ENCODE measurements around the gene AKAP1.

Gene AKAP1

DNA sequence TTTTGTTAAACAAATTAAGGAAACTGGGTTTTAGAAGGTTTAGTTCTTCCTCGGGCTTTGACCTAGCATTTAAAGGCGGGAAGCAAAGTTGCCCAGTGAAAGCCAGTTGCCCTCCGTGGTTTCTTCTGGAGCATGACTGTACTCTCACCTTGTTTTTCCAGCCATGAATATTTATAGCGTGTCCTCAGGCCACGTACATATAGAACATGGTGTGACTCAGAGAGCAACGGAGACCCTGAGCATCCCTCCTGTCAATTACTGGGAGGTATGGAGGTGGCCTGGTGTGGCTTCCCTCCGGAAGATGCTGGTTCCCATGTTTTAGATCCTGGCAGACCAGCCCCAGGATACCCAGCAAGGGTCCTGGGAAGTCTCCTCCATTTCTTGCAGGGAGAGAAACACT is 48.4 kb downstream of the AKAP1 start:
- no peak for DNase-seq (ENCODE audit: low read depth)

DNA sequence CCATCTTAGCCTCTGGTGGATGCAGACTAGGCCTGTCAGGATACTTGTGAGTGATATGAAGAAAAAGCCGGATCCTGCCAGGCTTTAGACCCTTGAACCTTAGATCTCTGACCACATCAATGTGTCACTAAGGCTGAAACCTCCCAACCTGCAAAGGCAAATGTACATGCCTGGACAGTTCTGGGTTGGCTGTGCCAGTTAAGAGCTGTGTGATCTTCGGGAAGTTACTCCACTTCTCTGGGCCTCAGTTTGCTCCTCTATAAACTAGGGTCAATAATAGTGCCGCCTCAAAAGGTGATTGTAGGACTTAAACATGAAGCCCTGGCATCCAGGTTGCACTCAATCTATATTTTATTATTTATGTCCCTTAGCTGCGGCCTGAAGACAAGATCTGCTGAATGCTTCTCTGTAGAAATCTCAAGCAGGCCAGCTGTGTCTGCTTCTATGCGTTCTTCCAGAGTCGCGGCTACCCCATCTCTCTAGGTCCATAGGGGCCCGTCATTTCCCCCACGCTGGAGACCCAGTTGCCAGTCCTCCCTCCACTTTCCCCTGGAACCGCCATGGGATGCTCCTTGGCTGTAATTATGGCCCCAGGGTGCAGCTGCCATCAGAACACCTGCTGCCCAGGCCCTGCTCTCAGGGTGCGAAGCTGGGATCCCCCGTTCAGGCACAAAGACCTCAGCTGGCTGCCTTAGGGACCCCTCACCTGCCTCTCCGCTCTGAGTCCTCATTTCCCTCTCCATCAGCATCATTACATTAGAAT is 50.2 kb downstream of the AKAP1 start:
- DNase-seq (ENCODE audit: low read depth), result no peak

DNA sequence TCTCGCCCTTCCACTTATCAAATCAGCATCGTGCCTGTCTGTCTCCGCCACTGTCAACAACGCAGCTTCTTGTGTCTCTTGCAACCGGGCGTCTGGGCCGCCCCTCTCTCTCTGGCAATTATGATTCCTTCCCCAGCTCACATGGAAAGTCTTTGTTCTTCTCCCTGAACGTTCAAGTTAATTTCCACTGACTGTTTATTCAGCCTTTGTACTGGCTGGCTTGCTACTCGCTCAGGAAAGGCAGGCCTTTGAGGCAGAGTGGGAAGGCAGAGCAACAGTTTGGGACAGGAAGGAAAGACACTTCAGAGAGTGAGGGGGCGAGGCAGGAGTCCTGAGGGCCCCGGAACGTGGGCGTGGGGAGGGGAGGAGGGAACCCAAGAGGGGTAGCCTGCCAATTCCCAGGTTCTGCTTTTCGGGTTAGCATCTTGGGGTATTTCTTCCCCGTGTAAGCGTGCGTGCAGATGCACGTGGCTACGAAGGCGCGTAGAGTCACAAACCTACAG is 50.8 kb downstream of the AKAP1 start:
- no peak for DNase-seq (ENCODE audit: low read depth)

DNA sequence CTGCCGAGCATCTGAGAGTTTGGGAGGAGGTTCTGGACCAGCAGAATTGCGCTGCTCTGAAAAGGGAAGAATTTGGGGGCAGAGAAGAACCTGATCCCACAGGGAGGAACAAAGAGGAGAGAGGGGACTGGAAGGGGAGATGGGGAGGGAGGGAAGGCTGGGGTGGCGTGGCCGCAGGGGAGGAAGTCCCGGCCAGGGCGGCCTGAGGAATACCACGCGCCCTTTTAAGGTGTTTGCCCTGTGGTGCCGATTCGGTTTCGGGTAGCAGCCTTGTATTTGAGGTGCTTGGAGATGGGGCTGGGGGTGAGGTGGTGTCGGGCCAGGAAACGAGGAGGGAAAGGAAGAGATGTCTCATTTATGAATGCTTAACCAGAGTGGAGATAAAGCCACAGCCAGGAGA is 51.3 kb downstream of the AKAP1 start:
- DNase-seq (ENCODE audit: low read depth), result no peak

DNA sequence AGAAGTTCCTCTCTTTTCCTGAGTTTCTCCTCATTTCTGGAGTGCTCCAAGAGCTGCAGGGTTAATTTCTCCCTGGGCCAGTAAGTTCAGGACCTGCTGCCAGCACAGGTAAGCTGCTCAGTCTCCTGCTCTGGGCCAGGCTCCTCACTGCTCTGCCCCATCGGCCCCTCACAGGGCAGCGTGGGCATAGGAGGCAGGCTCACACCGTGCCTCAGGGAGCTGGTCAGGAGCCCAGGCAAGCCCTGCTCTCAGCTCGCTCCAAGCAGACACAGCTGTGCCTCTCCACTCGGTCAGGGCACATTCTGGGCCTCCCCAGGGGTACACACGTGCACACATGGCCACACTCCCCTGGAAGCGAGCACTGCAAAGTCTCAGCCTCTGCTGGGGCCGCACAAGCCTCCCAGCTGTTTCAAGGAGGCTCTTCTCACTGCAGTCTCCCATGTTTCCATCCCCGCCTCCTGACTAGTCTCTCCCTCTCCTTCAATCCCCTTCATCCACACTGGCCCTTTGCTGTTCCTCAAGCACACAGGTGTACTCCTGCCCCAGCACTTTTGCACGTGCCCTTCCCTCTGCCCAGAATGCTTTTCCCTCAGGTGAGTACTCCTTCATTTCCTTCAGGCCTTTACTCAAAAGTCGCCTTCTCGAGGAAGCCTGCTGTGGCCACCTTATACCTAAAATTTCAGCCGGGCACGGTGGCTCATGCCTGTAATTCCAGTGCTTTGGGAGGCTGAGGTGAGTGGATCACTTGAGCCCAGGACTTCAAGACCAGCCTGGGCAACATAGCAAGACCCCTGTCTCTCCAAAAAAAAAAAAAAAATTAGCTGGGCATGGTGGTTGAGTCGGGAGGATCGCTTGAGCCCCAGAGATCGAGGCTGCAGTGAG is 53.2 kb downstream of the AKAP1 start:
- DNase-seq (ENCODE audit: low read depth), result no peak

DNA sequence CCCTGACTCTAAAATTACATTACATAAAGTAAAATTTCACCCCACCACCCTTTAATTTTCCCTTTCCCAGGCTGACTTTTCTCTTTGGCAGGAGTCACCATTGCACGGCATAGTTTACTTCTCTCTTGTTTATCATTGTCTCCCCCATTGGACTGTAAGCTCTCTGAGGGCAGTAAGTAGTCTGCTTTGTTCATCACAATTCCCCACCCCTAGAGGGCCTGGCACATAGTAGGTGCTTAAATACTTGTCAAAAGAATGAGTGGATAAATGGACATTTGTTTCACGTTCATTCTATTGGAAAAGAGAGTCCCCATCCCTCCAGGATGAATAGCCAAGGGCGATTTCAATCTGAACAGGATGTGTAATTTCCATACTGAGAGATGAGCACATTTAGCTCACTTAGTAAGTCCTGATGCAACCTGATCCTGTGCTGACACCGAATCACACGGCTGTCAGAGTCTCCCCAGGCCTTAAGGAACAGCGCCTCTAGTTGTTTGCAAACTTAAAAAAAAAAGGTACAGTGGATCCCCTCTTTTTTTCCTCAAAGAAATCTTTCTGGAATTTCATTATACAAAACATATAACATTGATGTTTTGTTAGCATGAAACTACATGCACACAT is 54.0 kb downstream of the AKAP1 start:
- no peak for DNase-seq (ENCODE audit: low read depth)

DNA sequence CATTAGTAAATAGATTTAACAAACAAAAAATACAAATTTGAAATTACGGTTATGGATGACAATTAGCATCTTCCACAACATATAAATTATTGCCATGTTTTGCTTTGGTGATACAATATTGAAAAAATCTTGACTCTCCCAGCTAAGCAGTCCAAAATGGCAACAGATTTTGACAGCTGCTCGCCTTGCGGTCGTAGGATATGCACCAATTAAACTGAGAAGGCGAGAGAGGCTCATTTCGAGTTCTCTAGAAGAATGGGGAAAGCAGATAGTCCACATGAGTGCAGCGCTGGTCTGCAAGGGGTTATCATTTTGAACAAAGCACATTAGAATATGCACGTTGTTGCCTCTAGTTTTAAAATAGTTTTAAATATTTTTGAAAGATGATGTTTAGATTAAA is 55.3 kb downstream of the AKAP1 start:
- DNase-seq (ENCODE audit: low read depth), result no peak

DNA sequence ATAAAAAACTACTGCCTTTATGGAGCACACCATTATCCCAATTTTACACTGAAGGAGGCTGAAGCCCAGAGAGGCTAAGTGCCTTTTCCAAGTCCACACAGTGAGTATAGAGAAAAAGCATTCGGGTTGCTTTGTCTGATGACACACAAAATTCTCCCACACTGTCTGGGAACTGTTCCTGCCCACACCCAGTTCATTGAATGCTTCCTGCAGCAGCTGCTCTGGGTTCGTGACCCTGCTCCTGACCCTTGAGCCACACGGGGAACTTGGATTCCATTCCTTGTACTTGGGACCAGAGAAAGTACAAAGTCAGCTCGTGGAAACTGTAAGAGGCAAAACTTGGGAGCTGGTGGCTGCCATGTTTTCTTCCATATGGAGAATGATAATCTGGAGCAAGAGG is 57.9 kb downstream of the AKAP1 start:
- no peak for DNase-seq (ENCODE audit: low read depth)

DNA sequence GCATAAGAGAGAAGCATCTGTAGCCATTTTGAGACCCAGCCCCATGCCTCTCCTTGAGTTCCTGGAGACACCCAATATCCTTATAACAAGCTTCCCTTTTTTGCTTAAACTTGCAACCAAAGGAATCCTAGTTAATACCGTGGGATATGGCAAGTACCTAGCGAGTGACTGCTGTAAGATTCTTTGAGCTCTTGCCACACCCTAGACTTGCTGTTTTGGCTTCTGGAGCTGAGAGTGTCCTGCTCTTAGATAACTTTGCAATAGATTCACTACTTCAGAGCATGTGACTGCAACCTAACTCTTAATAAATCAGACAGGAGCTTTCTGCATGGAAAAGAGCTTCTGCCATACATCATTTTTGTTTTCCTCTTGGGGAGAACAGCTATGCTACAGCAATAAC is 58.3 kb downstream of the AKAP1 start:
- no peak for DNase-seq (ENCODE audit: low read depth)

DNA sequence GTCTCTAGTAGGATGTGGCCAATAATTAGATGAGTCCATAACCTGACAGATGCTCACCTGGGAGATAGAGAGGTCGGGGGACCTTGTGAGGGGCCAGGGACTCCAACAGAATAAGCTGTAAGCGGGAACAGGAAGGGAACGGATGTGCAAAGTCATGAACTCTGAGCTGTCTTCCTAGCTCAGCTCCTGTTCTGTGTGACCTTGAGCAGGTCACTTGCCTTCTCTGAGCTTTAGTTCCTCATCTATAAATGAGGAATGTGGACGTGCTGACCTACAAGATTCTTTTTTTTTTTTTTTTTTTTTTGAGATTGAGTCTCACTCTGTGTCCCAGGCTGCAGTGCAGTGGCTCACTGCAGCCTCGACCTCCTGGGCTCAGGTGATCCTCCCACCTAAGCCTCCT is 58.9 kb downstream of the AKAP1 start:
- no peak for DNase-seq (ENCODE audit: low read depth)

DNA sequence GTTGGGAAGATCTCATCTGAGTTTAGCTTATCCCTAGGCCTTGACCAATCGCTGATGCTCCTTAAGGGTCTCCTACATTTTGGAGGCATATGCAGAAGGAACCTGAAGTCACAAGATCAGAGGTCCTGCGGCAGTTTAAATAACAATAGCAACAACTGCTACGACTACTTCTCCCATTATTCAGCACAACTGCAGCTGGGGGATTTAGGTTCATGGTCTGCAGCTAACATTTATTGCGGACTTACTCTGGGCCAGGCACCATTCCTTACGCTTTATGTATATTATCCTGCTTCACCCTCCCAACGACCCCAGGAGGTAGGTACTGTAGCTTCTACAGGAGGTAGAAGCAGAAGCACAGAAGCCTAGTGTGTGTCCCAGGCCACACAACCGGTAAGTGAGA is 59.5 kb downstream of the AKAP1 start:
- no peak for DNase-seq (ENCODE audit: low read depth)

DNA sequence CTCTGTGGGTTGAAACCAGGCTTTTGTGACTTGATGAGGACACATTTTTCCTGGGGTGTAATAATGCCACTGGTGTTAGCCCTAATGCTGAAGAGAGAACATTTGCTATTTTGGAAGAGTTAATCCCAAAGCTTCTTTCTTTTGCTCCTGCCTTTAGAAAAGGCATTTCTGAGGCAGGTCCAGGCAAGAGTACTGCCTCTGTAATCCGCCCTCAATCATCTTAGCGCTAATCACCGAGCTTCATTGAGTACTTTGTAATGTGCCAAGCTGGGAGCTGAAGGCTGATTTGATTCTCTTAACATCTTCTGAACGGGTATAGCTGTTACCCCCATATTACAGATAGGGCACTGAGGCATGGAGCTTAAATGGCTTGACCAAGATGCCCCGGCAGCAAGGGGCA is 60.3 kb downstream of the AKAP1 start:
- no peak for DNase-seq (ENCODE audit: low read depth)

DNA sequence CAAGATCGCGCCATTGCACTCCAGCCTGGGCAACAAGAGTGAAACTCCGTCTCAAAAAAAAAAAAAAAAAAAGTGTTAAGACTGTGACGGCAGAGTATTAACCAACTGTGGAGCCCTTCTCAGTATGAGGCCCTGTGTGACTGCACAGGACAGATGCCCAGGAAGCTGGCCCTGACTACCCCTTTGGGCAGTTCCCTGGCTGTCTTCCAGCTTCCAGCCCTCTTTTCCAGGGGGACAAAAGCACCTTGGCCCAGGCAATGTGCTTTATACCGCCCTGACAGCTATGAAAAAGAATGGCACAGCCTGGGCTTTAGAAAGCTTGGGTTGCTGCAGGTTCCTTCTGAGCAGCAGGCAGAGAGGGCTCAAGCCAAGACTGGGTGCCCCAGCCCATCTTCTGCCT is 61.2 kb downstream of the AKAP1 start:
- DNase-seq (ENCODE audit: low read depth), result no peak

DNA sequence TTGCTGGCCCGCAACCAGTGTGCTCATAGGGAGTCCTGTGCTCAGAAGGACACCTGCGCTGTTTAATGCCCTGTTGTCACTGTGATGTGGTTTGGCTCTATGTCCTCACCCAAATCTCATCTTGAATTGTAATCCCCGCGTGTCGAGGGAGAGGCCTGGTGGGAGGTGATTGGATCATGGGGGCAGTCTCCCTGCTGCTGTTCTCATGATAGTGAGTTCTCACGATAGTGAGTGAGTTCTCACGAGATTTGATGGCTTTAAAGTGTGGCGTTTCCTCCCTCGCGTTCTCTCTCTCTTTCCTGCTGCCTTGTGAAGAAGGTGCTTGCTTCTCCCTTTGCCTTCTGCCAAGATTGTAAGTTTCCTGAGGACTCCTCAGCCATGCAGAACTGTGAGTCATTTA is 66.8 kb downstream of the AKAP1 start:
- no peak for DNase-seq (ENCODE audit: low read depth)

DNA sequence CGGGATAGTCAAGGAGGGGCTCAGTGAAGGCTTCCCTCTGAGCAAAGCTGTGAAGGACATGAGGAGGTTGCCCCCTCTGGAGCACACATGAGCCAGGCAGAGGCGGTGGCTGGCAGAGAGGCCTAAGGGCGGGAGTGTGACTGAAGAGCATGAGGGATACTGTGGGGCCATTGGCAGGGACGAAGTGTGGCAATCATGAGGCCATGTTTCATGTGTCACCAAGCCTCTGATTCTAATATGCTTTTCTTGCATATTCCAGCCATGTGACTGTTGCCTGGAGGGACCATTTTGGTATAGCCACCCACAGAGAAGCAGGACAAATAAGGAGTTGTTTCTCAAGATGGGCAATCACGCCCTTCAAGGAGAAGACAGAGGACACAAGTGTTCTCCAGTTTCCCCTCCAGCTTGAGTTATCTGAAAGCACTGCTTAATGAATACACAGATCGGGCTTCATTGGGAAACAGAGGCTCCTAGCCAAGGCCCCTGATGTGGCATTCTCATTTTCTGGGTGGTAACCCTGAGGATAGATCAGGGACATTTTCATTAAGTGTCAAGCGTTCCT is 68.0 kb downstream of the AKAP1 start:
- no peak for DNase-seq (ENCODE audit: low read depth)

DNA sequence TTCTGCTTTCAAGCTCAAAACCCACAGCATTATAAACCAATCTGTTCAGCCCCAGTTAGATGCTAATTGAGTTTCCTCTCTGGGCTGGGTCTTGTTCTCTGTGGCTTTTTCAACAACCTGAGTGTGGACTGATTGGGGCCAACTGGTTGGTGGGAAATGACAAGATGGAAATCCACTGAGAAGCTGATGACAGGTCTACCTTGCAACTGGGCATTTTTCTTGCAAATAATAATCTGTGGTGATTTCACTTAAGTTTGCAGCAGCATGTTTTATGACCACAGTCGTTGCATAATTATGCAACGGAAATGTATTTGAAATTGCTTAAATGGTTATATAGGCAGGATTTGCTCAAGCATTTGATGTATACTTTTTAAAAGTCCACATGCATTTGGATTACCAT is 69.9 kb downstream of the AKAP1 start:
- no peak for DNase-seq (ENCODE audit: low read depth)

DNA sequence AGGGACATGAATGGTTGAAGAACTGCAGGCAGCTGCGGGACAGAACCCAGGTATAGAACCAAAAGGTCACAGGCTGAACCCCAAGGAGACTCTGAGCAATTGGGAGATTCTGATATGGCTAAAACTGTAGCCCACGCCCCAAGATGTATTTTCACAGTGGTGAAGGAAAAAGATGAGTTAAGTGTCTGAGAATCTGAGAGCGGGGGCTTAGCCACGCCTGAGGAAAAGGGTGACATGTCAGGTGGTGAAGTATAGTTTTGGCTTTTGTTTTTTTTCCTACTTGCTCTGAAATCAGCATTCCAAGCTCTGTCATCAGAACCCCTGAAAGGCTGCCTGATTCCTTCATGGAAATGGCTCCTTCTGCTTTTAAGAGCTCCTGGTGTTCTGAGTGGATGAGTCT is 73.3 kb downstream of the AKAP1 start:
- no peak for DNase-seq (ENCODE audit: low read depth)

DNA sequence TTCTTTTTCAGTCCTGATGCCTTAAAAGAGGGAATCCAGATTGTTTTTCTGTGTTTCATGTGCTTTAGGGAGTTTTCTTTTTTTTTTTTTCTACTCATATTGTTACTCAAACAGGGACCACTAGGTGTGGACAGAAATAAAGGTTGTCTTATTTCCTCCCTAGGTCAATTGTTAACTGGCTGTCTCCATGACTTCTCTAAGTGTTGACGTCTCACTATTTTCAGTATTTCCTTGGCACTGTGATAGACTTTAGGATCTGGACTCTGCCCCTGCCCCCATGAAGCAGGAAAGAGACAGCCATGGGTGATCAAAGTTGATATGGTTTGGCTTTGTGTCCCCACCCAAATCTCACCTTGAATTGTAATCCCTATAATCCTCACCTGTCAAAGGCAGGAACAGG is 73.7 kb downstream of the AKAP1 start:
- no peak for DNase-seq (ENCODE audit: low read depth)

DNA sequence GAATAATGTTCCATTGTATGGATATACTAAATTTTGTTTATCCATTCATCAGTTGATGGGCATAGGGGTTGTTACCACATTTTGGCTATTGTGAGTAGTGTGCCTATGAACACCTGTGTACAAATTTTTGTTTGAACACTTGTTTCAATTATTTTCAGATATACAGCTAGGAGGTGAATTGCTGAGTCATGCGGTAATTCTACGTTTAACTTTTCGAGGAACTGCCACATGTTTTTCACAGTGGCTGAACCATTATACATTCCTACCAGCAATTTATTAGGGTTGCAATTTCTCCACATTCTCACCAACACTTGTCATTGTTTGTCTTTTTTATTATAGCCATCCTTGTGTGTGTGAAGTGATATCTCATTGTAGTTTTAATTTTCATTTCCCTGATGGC is 75.6 kb downstream of the AKAP1 start:
- DNase-seq (ENCODE audit: low read depth), result no peak

DNA sequence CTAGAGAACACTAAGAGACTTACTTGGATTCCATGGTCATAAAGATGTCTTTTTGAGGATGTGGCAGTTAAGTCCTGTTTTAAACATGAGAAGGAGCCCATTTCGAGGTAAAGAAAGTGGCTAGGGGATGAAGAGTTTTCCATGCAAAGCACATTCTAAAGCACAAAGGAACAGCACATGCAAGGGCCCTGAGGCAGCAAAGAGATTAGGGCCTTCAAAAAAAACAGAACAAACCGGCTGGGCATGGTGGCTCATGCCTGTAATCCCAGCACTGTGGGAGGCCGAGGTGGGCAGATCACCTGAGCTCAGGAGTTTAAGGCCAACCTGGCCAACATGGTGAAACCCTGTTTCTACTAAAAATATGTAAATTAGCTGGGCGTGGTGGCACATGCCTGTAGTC is 79.8 kb downstream of the AKAP1 start:
- DNase-seq (ENCODE audit: low read depth), result no peak

DNA sequence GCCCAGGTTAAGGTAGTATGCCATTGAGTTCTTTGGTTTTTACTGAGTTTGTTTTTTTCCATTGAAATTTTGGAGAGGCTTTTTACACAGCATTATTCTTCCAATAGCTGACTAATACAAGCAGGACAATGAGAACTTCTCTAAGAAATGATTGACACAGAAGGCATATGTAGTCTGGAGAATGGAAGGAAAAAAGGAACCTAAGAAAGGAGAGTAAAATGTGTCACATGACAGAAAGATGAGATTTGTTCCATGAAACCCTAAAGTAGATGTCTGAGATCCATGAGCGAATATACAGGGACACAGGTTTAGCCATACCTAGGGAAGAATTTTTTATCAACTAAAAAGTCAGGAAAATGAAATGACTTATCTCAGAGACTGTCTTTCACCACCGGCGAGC is 80.7 kb downstream of the AKAP1 start:
- DNase-seq (ENCODE audit: low read depth), result no peak

DNA sequence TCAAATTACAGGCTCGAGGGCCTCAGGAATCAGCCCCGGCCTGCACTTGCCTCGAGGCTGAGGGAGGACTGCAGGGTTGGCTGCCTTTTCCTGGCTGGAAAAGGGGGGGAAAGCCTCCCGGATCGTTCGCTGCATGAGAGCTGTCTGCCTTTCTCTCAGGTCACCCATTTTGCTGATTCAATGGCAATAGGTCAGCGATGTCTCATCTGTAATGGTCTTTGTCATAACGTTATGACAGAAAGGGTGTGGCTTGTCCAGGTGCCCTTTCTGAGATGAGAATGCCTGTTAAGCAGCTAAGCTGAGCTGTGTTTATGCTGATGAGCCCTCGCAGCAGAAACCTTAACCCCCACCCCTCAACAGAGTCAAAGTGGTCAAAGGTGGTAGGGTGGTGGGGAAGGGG is 81.8 kb downstream of the AKAP1 start:
- DNase-seq (ENCODE audit: low read depth), result no peak

DNA sequence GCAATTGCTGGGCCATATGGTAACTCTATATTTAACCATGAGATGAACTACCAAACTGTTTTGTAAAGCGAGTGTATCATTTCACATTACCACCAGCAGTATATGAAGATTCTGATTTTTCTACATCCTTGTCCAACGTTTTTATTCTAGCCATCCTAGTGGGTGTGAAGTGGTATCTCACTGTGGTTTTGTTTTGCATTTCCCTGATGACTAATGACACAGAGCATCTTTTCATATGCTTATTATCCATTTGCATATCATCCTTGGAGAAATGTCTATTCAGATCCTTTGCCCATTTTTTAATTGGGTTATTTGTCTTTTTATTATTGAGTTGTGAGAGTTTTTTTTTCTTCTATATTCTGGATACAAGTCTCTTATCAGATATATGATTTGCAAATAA is 83.6 kb downstream of the AKAP1 start:
- no peak for DNase-seq (ENCODE audit: low read depth)

Measured in fibroblast of gingiva (primary cell).